Spleen (tissue), 7 donors: ENCODE results near the gene CBARP.

Experiments used
- CTCF ChIP-seq, 11 experiments: fragments of 200-600 bp in 7 of 11; fragments of 450-650 bp in 4 of 11; sonication (generic) in 4 of 11; IDR thresholded peaks in 8 of 11; conservative IDR thresholded peaks in 3 of 11; 1 replicate in 7 of 11; 2 replicates in 4 of 11; pipeline versions ENCODE4 v1.4.0 to v1.8.0; 2016 to 2021; ENCODE audit warnings: antibody characterized with exemption in 11 of 11, inconsistent platforms in 4 of 11, mild to moderate bottlenecking in 1 of 11
- POLR2A ChIP-seq, 3 donors: fragments of 450-650 bp; IDR thresholded peaks; one replicate each; pipeline ENCODE4 v1.5.1; 2017; ENCODE audit warnings: antibody characterized with exemption in 3 of 3, mild to moderate bottlenecking in 1 of 3
- POLR2AphosphoS5 ChIP-seq, 3 donors: sonication (generic); formaldehyde crosslinking; IDR thresholded peaks; one replicate each; pipeline ENCODE4 v1.5.1; 2017; ENCODE audit warnings: antibody characterized with exemption in 3 of 3
- donor health status: DM: no; HTN: no; CAD: no; lungs with moderate emphysema.
- donor health status: DM: no; HTN: no; CAD: no.
- donor health status: DM: no; HTN: no; CAD: no.

GRCh38 chr19:1230783-1231489, 6.9 kb downstream of the CBARP start:
- TF ChIP-seq CTCF (IDR thresholded peaks at IDR 0.05 in 8 of 11, conservative IDR thresholded peaks at IDR 0.05 in 3 of 11) (no peak), POLR2AphosphoS5 (IDR thresholded peaks at IDR 0.05) (peak in 1 of 3 donors; percentile 30), POLR2A (IDR thresholded peaks at IDR 0.05) (no peak)
